Stomach smooth muscle (tissue), 2 donors: ENCODE data around the gene LPIN1.

Experiments
- H3K27ac ChIP-seq: one replicate; pipeline ENCODE4 v1.7.0; 2013; ENCODE audit warnings: mild to moderate bottlenecking, low read length, inconsistent platforms
- H3K27me3 ChIP-seq, 2 donors: one replicate each; pipeline ENCODE4 v1.7.0; 2013; ENCODE audit warnings: low read length in 2 of 2; ENCODE audit not compliant: insufficient read depth in 2 of 2, control insufficient read depth in 1 of 2
- H3K36me3 ChIP-seq, 2 donors: one replicate each; pipeline ENCODE4 v1.7.0; 2013; ENCODE audit warnings: low read length in 2 of 2; ENCODE audit not compliant: control insufficient read depth in 2 of 2, insufficient read depth in 2 of 2
- H3K4me1 ChIP-seq: one replicate; pipeline ENCODE4 v1.7.0; 2013; ENCODE audit warnings: low read length; ENCODE audit not compliant: control insufficient read depth, insufficient read depth
- H3K4me3 ChIP-seq, 2 donors: one replicate each; pipeline ENCODE4 v1.7.0; 2013; ENCODE audit warnings: low read length in 2 of 2
- H3K9ac ChIP-seq, 2 donors: one replicate each; pipeline ENCODE4 v1.7.0; 2013; ENCODE audit warnings: low read length in 2 of 2, mild to moderate bottlenecking in 1 of 2
- H3K9me3 ChIP-seq, 2 donors: one replicate each; pipeline ENCODE4 v1.7.0; 2013; ENCODE audit warnings: low read length in 2 of 2; ENCODE audit not compliant: control insufficient read depth in 2 of 2
- donor health status: healthy.
- donor health status: Pancreatic carcinoma.

LPIN1 gene

DNA sequence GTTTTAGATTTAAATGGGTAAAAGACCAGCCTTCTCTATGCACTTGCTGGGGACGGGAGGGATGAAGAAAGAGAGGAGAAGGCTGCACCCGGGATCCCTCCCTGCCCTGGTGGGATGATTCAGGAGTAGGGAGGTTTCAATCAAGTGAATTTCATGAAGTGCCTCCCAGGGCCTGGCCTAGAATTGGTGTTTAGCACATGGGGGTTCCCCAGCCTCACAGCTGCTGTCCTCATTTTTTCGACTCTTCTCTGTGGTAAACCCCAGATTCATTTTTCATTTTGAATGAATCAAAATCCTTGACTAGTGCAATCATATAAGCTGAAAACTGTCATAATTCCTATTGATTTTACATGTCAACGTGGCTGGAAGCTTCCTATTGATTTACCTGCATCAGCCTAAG, 81.1 kb downstream of the LPIN1 start:
- H3K9me3 ChIP-seq, result no peaks in the 10 kb centered on the region
- H3K4me3 ChIP-seq, result no peak overlapping the region
- no peaks in the 10 kb centered on the region for H3K27me3 ChIP-seq
- peaks cover 20% of the 10 kb centered on the region for H3K4me1 ChIP-seq
- H3K36me3 ChIP-seq, result peaks cover 12 to 17% of the 10 kb centered on the region in 2 donors
- H3K9ac ChIP-seq, result no peak overlapping the region
- no peak overlapping the region for H3K27ac ChIP-seq

- H3K27me3 ChIP-seq, result no peaks in the 10 kb centered on the region
- H3K9me3 ChIP-seq, result no peaks in the 10 kb centered on the region
- H3K4me3 ChIP-seq, result no peak overlapping the region
- H3K36me3 ChIP-seq, result peaks cover 12 to 14% of the 10 kb centered on the region in 2 donors
- H3K27ac ChIP-seq, result no peak overlapping the region
- peaks cover 20% of the 10 kb centered on the region for H3K4me1 ChIP-seq
- H3K9ac ChIP-seq, result no peak overlapping the region
These were observed 82.5 kb downstream of the LPIN1 start for GRCh38 chr2:11828933-11829323.

- Histone ChIP-seq H3K4me1 (peaks cover 20% of the 10 kb centered on the region), H3K4me3 (peak overlapping the region; percentile 67 to 68), H3K36me3 (peaks cover 11 to 12% of the 10 kb centered on the region in 2 donors), H3K27me3 (no peaks in the 10 kb centered on the region), H3K9me3 (peaks cover 2 to 3% of the 10 kb centered on the region in 2 donors), H3K27ac (peak overlapping the region; percentile 64), H3K9ac (peak overlapping the region; percentile 35 to 47)
These were observed 83.0 kb downstream of the LPIN1 start for GRCh38 chr2:11829324-11829946.

DNA sequence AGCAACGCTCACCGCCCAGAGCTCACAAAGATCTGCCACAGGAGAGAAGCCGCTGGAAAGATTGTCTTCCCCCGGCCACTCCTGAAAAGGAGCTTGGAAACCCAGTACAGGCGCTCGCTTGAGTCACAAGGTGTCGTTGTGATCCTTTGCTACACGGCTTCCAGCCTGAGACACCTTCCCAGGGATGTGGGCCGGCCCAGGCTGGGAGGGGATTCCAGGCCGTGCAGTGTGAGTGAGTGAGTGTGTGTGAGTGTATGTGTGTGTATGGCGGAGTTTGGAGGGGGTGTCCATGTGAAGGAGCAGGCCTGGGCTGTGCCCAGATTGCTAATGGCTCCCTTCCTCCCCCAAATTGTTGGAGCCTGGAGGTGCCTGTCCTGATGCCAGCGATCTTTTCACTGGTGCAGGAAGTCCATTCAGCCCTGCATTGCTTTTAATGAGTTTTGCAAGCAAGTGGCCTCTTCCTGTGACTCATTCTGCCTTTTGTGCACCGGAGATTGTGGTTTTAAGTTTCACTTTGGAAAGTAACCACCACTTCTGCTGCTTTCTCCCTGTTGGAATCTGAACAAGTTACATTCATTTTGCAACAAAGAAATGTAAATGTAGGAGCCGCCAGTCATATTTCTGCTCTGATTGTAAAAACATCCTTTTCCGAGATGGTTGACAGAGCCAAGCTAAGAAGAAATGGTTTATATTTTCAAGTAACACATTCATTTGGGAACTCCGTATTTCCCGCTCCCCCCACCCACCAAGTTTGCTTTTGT, 83.7 kb downstream of the LPIN1 start:
- Histone ChIP-seq H3K27me3 (no peaks in the 10 kb centered on the region), H3K4me1 (peaks cover 15% of the 10 kb centered on the region), H3K9ac (peak overlapping the region; percentile 40 to 55), H3K4me3 (peak overlapping the region; percentile 67 to 68), H3K27ac (peak overlapping the region; percentile 64), H3K36me3 (peaks cover 6% of the 10 kb centered on the region in 2 donors), H3K9me3 (peaks cover 4 to 8% of the 10 kb centered on the region in 2 donors)

DNA sequence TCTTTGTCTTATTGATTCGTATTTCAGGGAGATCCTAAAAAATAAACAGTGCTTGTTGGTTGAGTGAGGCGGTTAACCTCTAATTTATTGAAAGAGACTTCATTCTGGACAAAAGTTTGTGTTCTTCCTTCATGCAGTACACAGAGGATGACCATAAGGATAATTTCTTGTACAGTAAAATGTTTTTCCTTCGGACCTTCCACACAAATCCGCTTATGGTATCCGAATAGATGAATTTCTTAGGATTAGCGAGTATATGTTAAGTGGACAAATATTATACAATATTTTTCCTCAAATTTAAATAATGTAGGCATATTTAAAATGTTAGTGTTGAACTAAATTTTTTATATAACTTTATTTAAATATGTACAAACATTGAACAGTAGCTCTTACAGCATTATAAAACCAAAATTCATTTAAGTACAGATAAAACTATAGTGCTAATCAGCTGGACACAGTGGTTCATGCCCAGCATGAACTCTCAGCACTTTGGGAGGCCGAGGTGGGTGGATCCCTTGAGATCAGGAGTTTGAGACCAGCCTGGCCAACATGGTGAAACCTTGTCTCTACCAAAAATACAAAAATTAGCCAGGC, 84.4 kb downstream of the LPIN1 start:
- H3K4me3 ChIP-seq, result peak overlapping the region; percentile 67 to 68
- H3K9me3 ChIP-seq, result peaks cover 4 to 8% of the 10 kb centered on the region in 2 donors
- H3K4me1 ChIP-seq, result peaks cover 15% of the 10 kb centered on the region
- H3K27me3 ChIP-seq, result no peaks in the 10 kb centered on the region
- peak overlapping the region in 1 of 2 donors; percentile 40 for H3K9ac ChIP-seq
- H3K27ac ChIP-seq, result peak overlapping the region; percentile 64
- peaks cover 3 to 6% of the 10 kb centered on the region in 2 donors for H3K36me3 ChIP-seq

DNA sequence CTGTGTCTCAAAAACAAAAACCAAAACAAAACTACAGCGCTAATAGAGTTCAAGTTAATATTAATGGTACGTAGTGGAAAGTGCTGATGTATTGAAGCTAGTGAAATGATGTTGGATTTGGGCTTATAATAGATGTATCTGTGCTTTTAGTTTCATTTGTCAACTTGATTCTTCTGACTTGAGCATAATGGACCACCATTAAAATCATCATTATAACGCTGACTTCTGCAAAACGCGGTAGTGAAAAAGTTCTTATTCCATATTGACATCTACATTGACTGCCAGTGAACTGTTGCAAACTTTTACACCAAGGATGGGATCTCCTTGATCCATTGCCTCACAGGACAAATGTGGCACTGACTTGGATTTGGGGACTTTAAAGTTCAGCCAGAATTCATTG, 85.0 kb downstream of the LPIN1 start:
- Histone ChIP-seq H3K9me3 (peaks cover 4 to 8% of the 10 kb centered on the region in 2 donors), H3K9ac (no peak overlapping the region), H3K4me1 (peaks cover 15% of the 10 kb centered on the region), H3K27ac (no peak overlapping the region), H3K4me3 (no peak overlapping the region), H3K36me3 (peaks cover 3 to 6% of the 10 kb centered on the region in 2 donors), H3K27me3 (no peaks in the 10 kb centered on the region)

GRCh38 chr2:11832531-11832930, 86.1 kb downstream of the LPIN1 start:
- H3K4me1 ChIP-seq, result peaks cover 15% of the 10 kb centered on the region
- no peak overlapping the region for H3K27ac ChIP-seq
- H3K9ac ChIP-seq, result no peak overlapping the region
- no peaks in the 10 kb centered on the region for H3K27me3 ChIP-seq
- H3K36me3 ChIP-seq, result no peaks in the 10 kb centered on the region
- H3K9me3 ChIP-seq, result peaks cover 4 to 8% of the 10 kb centered on the region in 2 donors
- no peak overlapping the region for H3K4me3 ChIP-seq

- Histone ChIP-seq H3K9ac (no peak overlapping the region), H3K27me3 (peaks cover 0 to 3% of the 10 kb centered on the region in 2 donors), H3K9me3 (peaks cover 4 to 8% of the 10 kb centered on the region in 2 donors), H3K36me3 (no peaks in the 10 kb centered on the region), H3K4me3 (no peak overlapping the region), H3K27ac (no peak overlapping the region), H3K4me1 (peaks cover 15% of the 10 kb centered on the region)
These were observed 87.2 kb downstream of the LPIN1 start for GRCh38 chr2:11833601-11834000.

- Histone ChIP-seq H3K27me3 (peaks cover 0 to 3% of the 10 kb centered on the region in 2 donors), H3K4me3 (no peak overlapping the region), H3K4me1 (peaks cover 2% of the 10 kb centered on the region), H3K27ac (no peak overlapping the region), H3K9ac (no peak overlapping the region), H3K9me3 (peaks cover 4 to 8% of the 10 kb centered on the region in 2 donors), H3K36me3 (no peaks in the 10 kb centered on the region)
These were observed 89.0 kb downstream of the LPIN1 start for GRCh38 chr2:11835403-11835802.

- no peaks in the 10 kb centered on the region for H3K36me3 ChIP-seq
- H3K4me1 ChIP-seq, result no peaks in the 10 kb centered on the region
- H3K27ac ChIP-seq, result no peak overlapping the region
- H3K4me3 ChIP-seq, result no peak overlapping the region
- H3K27me3 ChIP-seq, result peaks cover 0 to 3% of the 10 kb centered on the region in 2 donors
- H3K9ac ChIP-seq, result no peak overlapping the region
- H3K9me3 ChIP-seq, result peaks cover 4 to 8% of the 10 kb centered on the region in 2 donors
These were observed 90.3 kb downstream of the LPIN1 start for GRCh38 chr2:11836647-11837219.
